Measurements from ENCODE around the gene RALGPS2. TPM values are rescaled to one million over a fixed set of nuclear protein-coding genes. Genes with fewer than 3 reads are reported as not detected.

RALGPS2 gene
- 10 to 100 TPM; 12.9 to 22.4 (median 21.1) TPM for polyA plus RNA-seq (ENCODE audit: insufficient read depth in 1 of 5, insufficient read length in 5 of 5, low replicate concordance in 1 of 5)
- long read RNA-seq, donor 1, result 0 reads
- long read RNA-seq, donor 2, partial matches to known transcripts, result 5 of 5 reads
- long read RNA-seq, donor 2, other reads (novel, unspliced or antisense), result 0 of 5 reads
- long read RNA-seq, donor 3, result 0 reads
- long read RNA-seq, donor 4, full-length matches to known transcripts, result 1 of 1 reads
- long read RNA-seq, donor 4, partial matches to known transcripts, result 0 of 1 reads
- long read RNA-seq, donor 4, other reads (novel, unspliced or antisense), result 0 of 1 reads
- long read RNA-seq, donor 5, partial matches to known transcripts, result 5 of 5 reads
- long read RNA-seq, donor 5, other reads (novel, unspliced or antisense), result 0 of 5 reads
- long read RNA-seq, donor 6, result 0 reads
- long read RNA-seq, donor 7, full-length matches to known transcripts, result 1 of 1 reads
- long read RNA-seq, donor 7, partial matches to known transcripts, result 0 of 1 reads
- long read RNA-seq, donor 7, other reads (novel, unspliced or antisense), result 0 of 1 reads
- long read RNA-seq, donor 8, result 0 reads

- DNase-seq, result peak; percentile 72 to 79
Measured at GRCh38 chr1:178724728-178725465, at the start of gene RALGPS2. RALGPS2 (plus strand) TSS chr1:178725244; CDS start chr1:178776765, 51,521 bp downstream.

GRCh38 chr1:178679237-178679636 lies 45.8 kb upstream of the RALGPS2 start:
- no peak for DNase-seq

GRCh38 chr1:178682429-178682828 lies 42.6 kb upstream of the RALGPS2 start:
- no peak for DNase-seq

DNA sequence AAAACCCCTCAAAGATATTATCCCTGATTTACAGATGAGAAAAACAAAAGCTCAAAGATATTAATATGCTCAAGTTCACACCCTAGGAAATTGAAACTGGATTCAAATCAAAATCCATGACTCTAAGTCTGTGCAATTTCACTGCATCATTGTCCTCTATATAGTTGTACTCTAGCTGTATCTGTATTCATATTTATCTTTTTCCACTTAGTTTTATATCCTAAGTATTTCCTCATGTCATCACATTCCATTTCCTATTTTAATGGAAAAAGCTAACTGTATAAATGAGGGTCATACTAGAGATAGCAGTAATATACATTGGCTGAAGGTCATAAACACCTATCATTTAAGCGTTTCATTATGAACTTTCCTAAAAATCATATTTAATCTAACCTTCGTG lies 42.2 kb upstream of the RALGPS2 start:
- no peak for DNase-seq

GRCh38 chr1:178683291-178683690 lies 41.8 kb upstream of the RALGPS2 start:
- no peak for DNase-seq

DNA sequence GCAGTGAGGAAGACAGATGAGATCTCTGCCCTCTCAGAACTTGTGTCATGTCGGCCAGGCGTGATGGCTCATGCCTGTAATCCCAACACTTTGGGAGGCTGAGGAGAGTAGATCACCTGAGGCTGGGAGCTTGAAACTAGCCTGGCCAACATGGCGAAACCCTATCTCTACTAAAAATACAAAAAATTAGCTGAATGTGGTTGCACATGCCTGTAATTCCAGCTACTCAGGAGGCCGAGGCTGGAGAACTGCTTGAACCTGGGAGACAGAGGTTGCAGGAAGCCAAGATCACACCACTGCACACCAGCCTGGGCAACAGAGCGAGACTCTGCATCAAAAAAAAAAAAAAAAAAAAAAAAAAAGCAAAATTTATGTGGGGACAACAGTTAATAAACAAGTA lies 40.9 kb upstream of the RALGPS2 start:
- no peak for DNase-seq

DNA sequence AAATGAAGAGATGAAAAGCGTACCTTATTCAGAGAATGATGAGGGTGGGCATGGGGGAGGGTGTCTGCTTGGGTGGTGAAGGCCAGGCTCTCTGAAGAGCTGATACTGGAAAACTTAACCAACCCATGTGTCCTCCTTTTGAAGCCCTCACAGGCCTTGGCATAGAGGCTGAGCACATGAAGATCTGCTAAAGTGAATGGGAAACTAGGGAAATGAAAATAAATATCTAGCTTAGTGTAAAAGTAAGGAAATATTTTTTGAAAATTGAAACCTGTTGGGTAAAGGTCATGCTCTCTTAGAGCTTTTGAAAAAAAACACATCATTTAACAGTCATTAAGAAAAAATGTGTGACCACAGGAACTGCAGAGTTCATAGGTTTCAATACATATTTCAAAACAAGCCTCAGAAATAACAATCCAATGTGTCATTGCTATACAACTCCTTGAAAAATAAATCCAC lies 40.5 kb upstream of the RALGPS2 start:
- no peak for DNase-seq

DNA sequence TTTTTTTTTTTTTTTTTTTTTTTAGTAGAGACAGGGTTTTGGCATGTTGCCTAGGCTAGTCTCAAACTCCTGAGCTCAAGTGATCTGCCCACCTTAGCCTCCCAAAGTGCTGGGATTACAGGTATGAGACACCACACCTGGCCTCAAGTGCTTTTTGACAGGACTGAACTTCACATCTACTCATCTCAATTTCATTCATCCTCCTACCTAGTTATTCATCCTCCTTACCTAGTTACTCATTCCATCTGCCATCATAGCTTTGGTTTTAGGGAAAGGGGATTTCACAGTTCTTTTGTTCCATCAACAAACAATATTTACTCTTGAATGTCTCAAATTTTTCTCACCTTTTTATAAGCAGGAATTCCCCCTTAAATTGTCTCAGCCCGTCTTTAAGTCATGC lies 38.6 kb upstream of the RALGPS2 start:
- no peak for DNase-seq

DNA sequence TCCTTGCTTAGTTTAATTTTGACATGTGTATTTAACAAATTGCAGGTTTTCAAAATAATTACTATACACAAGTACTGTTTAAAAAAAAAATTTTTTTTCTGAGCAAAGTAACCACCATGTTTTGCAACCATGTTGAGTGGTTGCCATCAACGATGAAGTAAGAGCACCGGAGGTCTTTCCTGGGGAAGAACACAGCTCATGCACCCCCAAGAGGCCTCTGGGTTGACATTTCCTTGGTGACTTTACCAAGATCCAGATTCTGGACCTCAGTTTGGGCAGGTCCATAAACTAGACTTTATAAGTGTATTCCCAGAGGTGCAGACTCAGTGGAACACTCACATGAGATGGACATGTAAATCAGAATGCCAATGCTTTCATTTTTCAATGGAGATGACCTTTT lies 36.8 kb upstream of the RALGPS2 start:
- DNase-seq, result no peak

- no peak for DNase-seq
Measured at GRCh38 chr1:178689769-178690168, 35.3 kb upstream of the RALGPS2 start.

GRCh38 chr1:178690496-178690895 lies 34.5 kb upstream of the RALGPS2 start:
- DNase-seq, result no peak

- DNase-seq, result no peak
Measured at GRCh38 chr1:178692564-178693327, 32.3 kb upstream of the RALGPS2 start.

DNA sequence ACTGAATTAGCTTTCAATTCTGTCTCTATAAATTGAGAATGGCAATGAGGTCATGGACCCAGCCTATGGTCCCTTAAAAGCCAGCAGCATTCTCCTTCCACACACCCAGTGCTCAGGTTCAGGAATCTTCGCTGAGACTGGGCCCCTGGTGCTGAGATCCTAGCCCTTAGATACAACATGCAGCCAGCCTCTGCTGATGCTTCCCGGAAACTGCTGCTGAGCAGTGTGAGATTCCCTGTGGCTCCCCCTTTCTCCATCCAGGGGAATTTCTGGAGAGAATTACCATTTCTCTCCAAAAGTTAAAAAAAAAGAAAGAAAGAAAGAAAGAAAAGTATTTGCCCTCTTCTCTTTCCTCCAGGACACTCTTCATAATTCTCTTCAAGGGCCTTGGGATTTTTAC lies 31.7 kb upstream of the RALGPS2 start:
- DNase-seq, result no peak

DNA sequence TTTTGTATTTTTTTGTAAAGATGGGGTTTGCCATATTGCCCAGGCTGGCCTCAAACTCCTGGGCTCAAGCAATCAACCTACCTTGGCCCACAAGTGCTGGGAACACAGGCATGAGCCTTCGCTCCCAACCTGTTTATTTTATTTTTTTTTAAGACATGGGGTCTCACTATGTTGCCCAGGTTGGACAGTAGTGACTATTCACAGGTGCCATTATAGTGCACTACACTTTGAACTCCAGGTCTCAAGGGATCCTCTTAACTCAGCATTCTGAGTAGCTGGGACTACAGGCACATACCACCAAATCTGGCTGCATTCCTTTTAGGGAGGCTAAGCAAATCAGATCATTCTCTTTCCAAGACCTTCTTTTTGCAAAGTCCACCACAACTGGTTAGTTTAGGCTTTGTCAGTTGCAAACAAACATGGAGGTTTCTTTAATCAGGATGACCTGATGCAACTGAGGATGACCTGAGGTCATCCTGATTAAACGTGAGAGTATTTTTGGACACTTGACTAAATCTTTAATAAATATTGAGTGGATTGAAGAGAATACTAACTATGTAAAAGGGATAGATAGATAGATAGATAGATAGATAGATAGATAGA lies 30.0 kb upstream of the RALGPS2 start:
- DNase-seq, result no peak

DNA sequence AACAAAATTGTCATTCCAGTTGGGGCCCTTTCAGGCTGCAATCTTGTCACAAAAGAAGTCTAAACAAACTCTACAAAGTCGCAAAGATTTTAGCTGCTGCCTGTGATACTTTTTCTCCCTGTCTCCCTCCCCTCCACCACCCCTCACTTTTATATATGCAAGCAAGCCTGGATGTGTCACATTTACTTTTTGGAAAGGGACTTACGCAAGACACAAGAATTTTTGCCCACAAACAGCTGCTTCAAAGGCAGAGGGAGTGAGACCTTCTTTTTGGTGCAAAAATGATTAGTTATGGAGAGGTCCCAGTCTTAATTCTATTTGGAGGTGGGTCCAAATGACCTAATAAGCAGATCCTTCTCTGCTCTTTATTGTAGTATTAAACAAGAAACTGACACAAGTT lies 22.9 kb upstream of the RALGPS2 start:
- DNase-seq, result no peak

- DNase-seq, result no peak
Measured at GRCh38 chr1:178704833-178705232, 20.2 kb upstream of the RALGPS2 start.

- peak in 1 of 2 donors; percentile 48 for DNase-seq
Measured at GRCh38 chr1:178706432-178706831, 18.6 kb upstream of the RALGPS2 start.

DNA sequence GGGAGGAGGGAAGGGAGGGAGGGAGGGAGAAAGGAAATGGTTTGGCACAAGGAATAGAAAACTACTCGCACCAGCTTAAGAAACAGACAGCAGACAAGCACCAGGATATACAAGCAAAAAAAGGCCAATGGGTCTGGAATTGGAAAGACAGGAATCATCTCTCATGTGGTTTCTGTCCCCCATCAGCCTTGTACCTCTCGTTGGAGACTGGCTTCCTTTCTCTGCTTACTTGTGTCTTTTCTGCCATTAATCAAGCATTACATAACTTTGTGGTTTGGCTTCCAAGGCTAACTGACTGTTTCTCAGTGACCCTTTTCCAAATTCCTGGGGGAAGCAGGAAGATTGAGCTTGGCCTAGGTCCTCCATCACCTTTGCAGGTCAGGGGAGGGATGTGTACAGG lies 11.8 kb upstream of the RALGPS2 start:
- DNase-seq, result no peak

GRCh38 chr1:178714453-178714852 lies 10.6 kb upstream of the RALGPS2 start:
- no peak for DNase-seq

GRCh38 chr1:178716111-178716510 lies 8.9 kb upstream of the RALGPS2 start:
- no peak for DNase-seq

- DNase-seq, result no peak
Measured at GRCh38 chr1:178718520-178718919, 6.5 kb upstream of the RALGPS2 start.

- DNase-seq, result no peak
Measured at GRCh38 chr1:178723546-178723945, 1.5 kb upstream of the RALGPS2 start.

Data from right lung (tissue), 10 donors.